GM19395 (cell line): ENCODE measurements around the gene OR5AN1.
"Not testable (repeated sequence)": the region's sequence is repeated elsewhere in the genome, so short reads cannot be mapped to it uniquely, and the experiment has no call there.

Experiments
- ATAC-seq: cut with Tn5 transposase; IDR thresholded peaks from one replicate; pipeline ENCODE4 v1.9.1; 2021; ENCODE audit warnings: mild to moderate bottlenecking, moderate library complexity; ENCODE audit not compliant: unreplicated experiment

OR5AN1 gene

DNA sequence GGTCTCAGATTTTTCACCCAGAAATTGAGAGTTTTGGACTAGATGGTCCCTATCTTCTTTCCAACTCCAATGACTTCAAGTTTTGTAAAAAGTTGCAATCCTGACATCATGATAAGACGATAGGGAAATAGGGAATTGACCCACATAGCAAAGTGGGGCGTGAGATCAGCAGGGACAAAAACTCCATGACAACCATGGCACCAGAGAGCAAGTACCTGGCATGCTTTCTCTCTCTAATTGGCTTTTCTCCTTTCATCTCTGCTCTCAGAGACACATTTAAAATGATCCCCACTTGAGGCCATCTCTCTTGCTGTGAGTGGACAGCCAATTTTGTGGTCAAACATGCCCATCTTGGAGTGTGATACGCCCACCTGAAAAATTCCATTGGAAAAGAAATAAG lies at the start of gene OR5AN1:
TSS of gene OR5AN1 (plus strand) at position 301 of the 400 bp plus-strand sequence. CDS start 5,564 bp downstream, outside the sequence.
- ATAC-seq: no peak

DNA sequence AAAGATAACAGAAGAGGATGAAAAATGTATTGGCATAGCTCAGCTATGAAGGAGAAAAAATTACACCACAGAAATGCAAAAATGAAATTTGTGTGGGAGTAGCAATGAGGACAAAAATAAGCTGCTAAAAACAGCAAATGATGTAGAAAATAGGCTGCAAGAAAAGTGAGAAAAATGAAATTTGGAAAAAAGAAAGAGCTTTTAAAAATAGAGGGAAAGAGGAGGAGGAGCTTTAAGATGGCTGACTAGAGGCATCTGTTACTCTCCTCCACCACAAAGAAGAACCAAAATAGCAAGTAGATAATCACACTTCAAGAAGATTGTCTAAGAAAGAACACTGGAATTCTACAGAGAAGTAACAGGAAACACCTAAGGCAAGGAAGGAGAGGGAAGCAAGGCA lies 23.7 kb upstream of the OR5AN1 start:
- no peak for ATAC-seq

- ATAC-seq: no peak
These were observed 22.5 kb upstream of the OR5AN1 start for GRCh38 chr11:59336176-59336575.

DNA sequence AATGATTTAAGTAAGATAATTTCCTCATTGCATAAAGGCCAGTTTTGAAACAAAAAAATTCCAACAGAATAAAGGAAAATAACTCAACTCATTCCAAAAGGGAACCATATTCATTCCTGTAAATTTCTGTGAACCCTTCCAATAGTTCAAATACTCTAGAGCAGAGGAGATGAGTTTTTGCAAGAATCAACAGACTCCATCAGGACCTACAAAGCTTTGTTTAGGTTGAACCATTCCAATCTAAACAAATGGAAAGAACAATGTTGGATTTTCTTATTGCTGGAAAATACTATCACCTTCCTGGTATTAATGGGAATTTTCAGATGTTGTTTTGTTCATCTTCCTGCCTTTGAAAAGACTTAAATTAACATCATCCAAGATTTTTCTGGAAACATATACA lies 21.8 kb upstream of the OR5AN1 start:
- ATAC-seq: no peak

- ATAC-seq: not testable (repeated sequence)
These were observed 9.0 kb upstream of the OR5AN1 start for GRCh38 chr11:59349657-59350056.

GRCh38 chr11:59355226-59355625 lies 3.5 kb upstream of the OR5AN1 start:
- ATAC-seq: no peak

GRCh38 chr11:59356561-59356960 lies 2.1 kb upstream of the OR5AN1 start:
- no peak for ATAC-seq

DNA sequence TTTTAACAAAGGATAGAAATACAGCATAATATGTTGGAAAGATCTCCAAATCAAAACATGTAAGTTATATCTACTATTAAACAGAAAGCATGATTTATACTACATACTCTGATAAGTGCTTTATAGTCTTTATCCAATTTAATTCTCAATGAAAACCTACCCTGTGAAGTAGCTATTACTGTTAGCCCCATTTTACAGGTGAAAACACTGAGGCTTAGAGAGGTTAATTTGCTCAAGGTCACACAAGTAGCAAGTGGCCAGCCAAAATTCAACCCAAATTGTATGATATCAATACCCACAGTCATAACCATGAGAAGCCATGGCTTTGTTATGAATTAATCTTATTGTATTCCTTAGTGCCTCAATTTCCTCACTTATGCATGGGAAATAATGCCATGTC lies 675 bp upstream of the OR5AN1 start:
- no peak for ATAC-seq

GRCh38 chr11:59365232-59366018 lies 6.7 kb downstream of the OR5AN1 start:
- ATAC-seq: no peak

DNA sequence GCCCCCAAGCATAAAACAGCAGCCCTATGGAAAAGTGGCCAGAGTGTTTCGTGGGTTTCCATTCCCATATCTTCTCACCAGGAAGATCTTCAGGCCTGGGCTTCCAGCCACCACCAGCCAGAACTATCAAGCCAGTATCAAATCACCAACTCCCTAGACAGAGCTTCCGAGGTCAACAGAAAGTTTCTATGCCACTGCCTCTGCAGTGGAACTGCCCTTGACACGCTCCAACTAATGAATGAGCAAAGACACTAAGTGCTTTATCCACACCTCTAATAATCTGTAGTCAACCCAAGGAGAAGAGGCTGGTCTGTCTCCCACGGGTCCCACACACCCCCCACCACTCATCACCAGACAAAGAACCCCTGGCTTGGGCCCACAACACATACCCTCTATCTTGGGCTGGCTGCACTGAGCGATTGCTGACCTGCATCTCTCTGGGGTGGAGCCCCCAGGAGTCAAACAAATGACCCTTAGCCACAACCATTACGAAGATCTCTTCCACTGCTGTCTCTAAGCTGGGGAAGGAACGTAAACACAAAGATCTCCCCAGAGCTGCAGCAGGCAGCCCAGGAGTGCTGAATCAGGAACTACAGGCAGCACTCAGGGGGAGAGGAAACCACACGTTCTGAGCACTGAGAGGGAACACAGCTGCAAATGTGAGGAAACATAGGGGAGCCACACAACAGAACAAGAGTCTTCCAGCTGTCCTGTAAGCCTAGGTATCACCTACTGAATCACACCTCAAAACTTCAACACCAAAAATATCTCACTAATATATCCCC lies 9.7 kb downstream of the OR5AN1 start:
- no peak for ATAC-seq

DNA sequence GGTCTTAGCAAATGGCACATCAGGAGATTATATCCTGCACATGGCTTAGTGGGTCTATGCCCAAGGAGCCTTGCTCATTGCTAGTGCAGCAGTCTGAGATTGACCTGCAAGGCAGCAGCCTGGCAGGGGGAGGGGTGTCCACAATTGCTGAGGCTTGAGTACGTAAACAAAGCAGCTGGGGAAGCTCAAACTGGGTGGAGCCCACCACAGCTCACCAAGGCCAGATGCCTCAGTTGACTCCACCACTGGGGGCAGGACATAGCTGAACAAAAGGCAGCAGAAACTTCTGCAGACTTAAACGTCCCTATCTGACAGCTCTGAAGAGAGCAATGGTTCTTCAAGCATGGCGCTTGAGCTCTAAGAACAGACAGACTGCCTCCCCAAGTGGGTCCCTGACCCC lies 13.6 kb downstream of the OR5AN1 start:
- ATAC-seq: not testable (repeated sequence)

- peak; percentile 98 for ATAC-seq
These were observed 21.8 kb downstream of the OR5AN1 start for GRCh38 chr11:59380263-59381059.

DNA sequence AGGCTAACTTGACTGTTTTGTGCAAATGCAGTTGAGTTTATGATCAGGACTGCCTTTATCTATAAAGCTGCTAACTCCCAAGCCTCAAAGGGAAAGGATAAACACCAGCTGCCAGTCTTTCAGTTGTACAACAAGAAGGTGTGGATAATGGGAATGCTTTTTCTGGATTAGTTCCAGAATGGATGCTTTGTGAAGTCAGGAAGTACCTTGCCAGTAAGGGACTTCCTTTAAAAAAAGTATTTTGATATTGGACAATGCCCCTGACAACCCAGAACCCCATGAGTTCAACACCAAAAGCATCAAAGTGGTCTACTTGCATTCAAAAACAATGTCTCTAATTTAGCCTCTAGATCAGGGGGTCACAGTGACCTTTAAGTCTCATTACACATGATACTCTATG lies 35.5 kb downstream of the OR5AN1 start:
- no peak for ATAC-seq

DNA sequence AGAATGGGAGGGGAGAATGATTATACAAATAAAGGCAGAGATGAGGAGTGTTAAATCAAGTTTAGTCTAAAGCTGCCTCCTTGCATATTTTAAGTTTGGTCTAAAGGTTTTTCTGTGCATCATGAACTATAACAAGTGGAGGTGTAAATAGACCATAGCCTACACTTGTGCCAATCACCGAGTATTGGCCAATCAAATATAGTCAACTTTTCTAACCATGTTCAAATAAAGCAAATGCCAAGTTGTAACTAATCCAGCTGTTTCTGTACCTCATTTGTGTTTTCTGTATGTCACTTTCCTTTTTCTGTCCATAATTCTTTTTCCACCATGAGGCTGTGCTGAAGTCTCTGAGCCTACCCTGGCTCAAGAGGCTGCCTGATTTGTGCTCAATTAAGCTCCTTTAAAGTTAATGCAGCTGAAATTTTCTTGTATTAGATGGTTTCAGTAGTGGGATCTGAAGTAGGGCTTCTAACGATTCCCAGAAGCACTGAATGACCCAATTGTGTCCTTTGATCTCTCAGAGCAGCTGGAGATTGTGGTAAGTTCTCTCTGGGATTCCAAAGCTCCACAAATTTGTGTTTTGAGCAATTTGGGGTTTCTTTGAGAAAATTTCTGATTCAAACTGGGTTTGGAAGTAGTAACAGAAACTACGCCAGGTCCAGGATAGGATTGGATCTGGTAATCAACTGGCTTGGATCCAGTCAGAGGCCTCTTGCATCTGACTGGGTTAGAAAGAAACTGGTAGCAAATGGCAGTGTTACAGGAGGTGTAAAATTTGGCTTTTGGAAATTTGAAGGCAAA lies 42.0 kb downstream of the OR5AN1 start:
- no peak for ATAC-seq

- no peak for ATAC-seq
These were observed 42.5 kb downstream of the OR5AN1 start for GRCh38 chr11:59401262-59401552.

DNA sequence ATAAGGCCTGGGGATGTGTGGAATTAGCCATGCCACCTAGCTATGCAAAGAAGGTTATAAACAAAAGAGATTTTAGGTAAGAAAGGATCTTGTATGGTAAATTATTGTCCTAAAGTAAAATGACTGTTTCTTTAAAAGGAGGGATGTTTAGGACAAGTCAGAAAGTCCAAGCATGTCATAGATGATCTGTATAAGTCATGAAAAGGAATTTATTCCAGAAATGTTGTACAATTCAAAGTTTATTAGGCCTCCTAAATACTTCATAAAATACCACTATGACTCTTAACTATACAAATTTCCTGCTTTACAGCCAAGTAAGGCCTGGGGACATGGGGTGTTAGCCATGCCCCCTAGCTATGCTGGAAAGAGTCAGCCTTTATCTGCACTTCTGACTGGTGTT lies 44.9 kb downstream of the OR5AN1 start:
- no peak for ATAC-seq

DNA sequence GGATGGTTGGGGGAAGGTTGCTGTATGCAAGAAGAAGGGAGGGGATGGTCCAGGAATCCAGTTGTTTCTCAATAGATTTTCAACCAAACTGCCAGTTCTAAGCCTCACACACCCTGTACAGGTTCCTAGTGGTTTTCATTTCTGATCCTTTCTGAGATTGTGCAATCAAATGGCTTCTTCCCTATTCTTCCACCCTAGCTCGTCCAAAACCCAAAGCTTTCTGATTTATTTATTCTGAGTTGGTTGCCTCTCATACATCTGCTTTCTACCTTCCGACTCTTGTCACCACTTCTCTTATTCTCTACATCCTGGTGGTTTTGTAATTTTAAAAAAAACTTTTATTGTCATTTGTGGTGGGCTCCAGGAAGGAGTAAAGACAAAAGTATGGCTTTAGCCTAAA lies 55.0 kb downstream of the OR5AN1 start:
- no peak for ATAC-seq

DNA sequence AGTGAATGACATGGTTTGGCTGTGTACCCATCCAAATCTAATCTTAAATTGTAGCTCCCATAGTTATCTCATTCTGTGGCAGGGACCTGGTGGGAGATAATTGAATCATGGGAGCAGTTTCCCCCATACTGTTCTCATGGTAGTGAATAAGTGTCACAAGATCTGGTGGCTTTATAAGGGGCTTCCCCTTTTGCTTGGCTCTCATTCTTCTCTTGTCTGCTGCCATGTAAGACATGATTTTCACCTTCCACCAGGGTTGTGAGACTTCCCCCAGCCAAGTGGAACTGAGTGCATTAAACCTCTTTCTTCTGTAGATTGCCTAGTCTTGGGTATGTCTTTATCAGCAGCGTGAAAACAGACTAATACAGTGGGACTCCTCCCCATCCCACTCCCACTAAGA lies 56.4 kb downstream of the OR5AN1 start:
- ATAC-seq: no peak

- no peak for ATAC-seq
These were observed 57.9 kb downstream of the OR5AN1 start for GRCh38 chr11:59416613-59417012.

DNA sequence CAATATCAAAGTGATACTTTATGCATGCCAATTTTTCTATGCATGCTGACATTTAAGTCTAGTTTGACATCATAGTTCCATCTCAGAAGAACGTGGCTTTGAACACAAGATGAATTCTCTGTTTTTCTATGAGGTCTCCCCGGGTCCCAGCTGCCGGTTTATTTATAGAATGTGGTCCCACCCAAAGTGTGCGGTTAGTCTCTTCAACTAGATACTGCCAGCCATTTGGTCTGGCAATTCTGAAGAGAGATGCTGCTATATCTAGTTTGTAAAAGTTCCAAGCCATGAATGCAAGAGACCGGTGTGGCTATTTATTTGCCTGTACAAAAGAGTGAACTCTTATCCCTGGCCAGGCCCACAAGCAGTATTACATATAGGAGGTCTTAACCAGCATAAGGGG lies 58.3 kb downstream of the OR5AN1 start:
- no peak for ATAC-seq

GRCh38 chr11:59418156-59418555 lies 59.5 kb downstream of the OR5AN1 start:
- no peak for ATAC-seq
